BLaER1 (cell line): ENCODE data around the gene RPL28.

Source experiments
- H3K27ac ChIP-seq: shearing (Covaris generic); formaldehyde crosslinking; 2 replicates; pipeline ENCODE4 v1.8.1; 2022
- H3K27me3 ChIP-seq: shearing (Covaris generic); formaldehyde crosslinking; 2 replicates; pipeline ENCODE4 v1.8.1; 2022
- H3K36me3 ChIP-seq: shearing (Covaris generic); formaldehyde crosslinking; 2 replicates; pipeline ENCODE4 v1.8.1; 2022
- H3K4me1 ChIP-seq: shearing (Covaris generic); formaldehyde crosslinking; 2 replicates; pipeline ENCODE4 v1.8.1; 2022
- H3K4me2 ChIP-seq: shearing (Covaris generic); formaldehyde crosslinking; 2 replicates; pipeline ENCODE4 v1.8.1; 2022
- H3K4me3 ChIP-seq: shearing (Covaris generic); formaldehyde crosslinking; 2 replicates; pipeline ENCODE4 v1.8.1; 2022
- H3K9ac ChIP-seq: shearing (Covaris generic); formaldehyde crosslinking; 2 replicates; pipeline ENCODE4 v1.8.1; 2022
- H3K9me3 ChIP-seq: shearing (Covaris generic); formaldehyde crosslinking; 2 replicates; pipeline ENCODE4 v1.8.1; 2022
- H4K20me1 ChIP-seq: shearing (Covaris generic); formaldehyde crosslinking; 2 replicates; pipeline ENCODE4 v1.8.1; 2022
- Cebpa-rat ChIP-seq: shearing (Covaris generic); IDR thresholded peaks from 2 replicates; pipeline ENCODE4 v1.8.1; 2022

The RPL28 gene

GRCh38 chr19:55437410-55437809 is 51.7 kb downstream of the RPL28 start:
- Histone ChIP-seq H3K9ac (no peak overlapping the region), H4K20me1 (peaks cover 20% of the 10 kb centered on the region; the same call in 1 of the 2 replicates), H3K27me3 (peaks cover 70% of the 10 kb centered on the region), H3K36me3 (no peaks in the 10 kb centered on the region), H3K27ac (no peak overlapping the region), H3K4me2 (no peak overlapping the region), H3K9me3 (peaks cover 15% of the 10 kb centered on the region; the same call in 1 of the 2 replicates), H3K4me1 (peaks cover 13% of the 10 kb centered on the region; the same call in 1 of the 2 replicates), H3K4me3 (no peak overlapping the region)
- no peak for TF ChIP-seq Cebpa-rat

- no peak for TF ChIP-seq Cebpa-rat
- Histone ChIP-seq H3K36me3 (no peaks in the 10 kb centered on the region), H3K27ac (no peak overlapping the region), H3K27me3 (peaks cover 86% of the 10 kb centered on the region), H3K9me3 (0 out of 2 replicates have a peak, but pooled peaks cover 7% of the 10 kb centered on the region), H4K20me1 (peaks cover 20% of the 10 kb centered on the region; the same call in 1 of the 2 replicates), H3K4me2 (no peak overlapping the region), H3K9ac (no peak overlapping the region), H3K4me1 (peaks cover 13% of the 10 kb centered on the region; the same call in 1 of the 2 replicates), H3K4me3 (no peak overlapping the region)
These were observed 53.3 kb downstream of the RPL28 start for GRCh38 chr19:55439052-55439451.

- Histone ChIP-seq H3K4me2 (no peak overlapping the region), H3K4me3 (no peak overlapping the region)
These were observed 54.8 kb downstream of the RPL28 start for GRCh38 chr19:55440411-55441105.

GRCh38 chr19:55441319-55441691 is 55.6 kb downstream of the RPL28 start:
- H3K4me2 ChIP-seq: no peak overlapping the region
- H3K36me3 ChIP-seq: no peaks in the 10 kb centered on the region
- peaks cover 20% of the 10 kb centered on the region; the same call in 1 of the 2 replicates for H4K20me1 ChIP-seq
- peaks cover 96% of the 10 kb centered on the region for H3K27me3 ChIP-seq
- no peak overlapping the region for H3K27ac ChIP-seq
- H3K9ac ChIP-seq: no peak overlapping the region
- peaks cover 13% of the 10 kb centered on the region; the same call in 1 of the 2 replicates for H3K4me1 ChIP-seq
- 0 out of 2 replicates have a peak, but pooled peaks cover 7% of the 10 kb centered on the region for H3K9me3 ChIP-seq
- no peak for TF ChIP-seq Cebpa-rat
- no peak overlapping the region for H3K4me3 ChIP-seq

More at GRCh38 chr19:55440411-55441105, 54.8 kb downstream of the RPL28 start:
- H4K20me1 ChIP-seq: peaks cover 20% of the 10 kb centered on the region; the same call in 1 of the 2 replicates
- H3K36me3 ChIP-seq: no peaks in the 10 kb centered on the region
- H3K4me1 ChIP-seq: peaks cover 13% of the 10 kb centered on the region; the same call in 1 of the 2 replicates
- TF ChIP-seq Cebpa-rat: no peak
- H3K27me3 ChIP-seq: peaks cover 97% of the 10 kb centered on the region
- no peak overlapping the region for H3K27ac ChIP-seq
- no peak overlapping the region for H3K9ac ChIP-seq
- 0 out of 2 replicates have a peak, but pooled peaks cover 7% of the 10 kb centered on the region for H3K9me3 ChIP-seq

GRCh38 chr19:55441692-55442321 is 56.1 kb downstream of the RPL28 start:
- no peak overlapping the region for H3K4me2 ChIP-seq
- no peak overlapping the region for H3K27ac ChIP-seq
- H3K9me3 ChIP-seq: 0 out of 2 replicates have a peak, but pooled peaks cover 7% of the 10 kb centered on the region
- H3K27me3 ChIP-seq: peaks cover 96% of the 10 kb centered on the region
- H3K36me3 ChIP-seq: no peaks in the 10 kb centered on the region
- no peak for TF ChIP-seq Cebpa-rat
- peaks cover 20% of the 10 kb centered on the region; the same call in 1 of the 2 replicates for H4K20me1 ChIP-seq
- no peak overlapping the region for H3K4me3 ChIP-seq
- peaks cover 13% of the 10 kb centered on the region; the same call in 1 of the 2 replicates for H3K4me1 ChIP-seq
- no peak overlapping the region for H3K9ac ChIP-seq

GRCh38 chr19:55442372-55442961 is 56.7 kb downstream of the RPL28 start:
- H3K36me3 ChIP-seq: no peaks in the 10 kb centered on the region
- H3K4me3 ChIP-seq: no peak overlapping the region
- H3K27me3 ChIP-seq: peaks cover 96% of the 10 kb centered on the region
- TF ChIP-seq Cebpa-rat: no peak
- peaks cover 13% of the 10 kb centered on the region; the same call in 1 of the 2 replicates for H3K4me1 ChIP-seq
- H3K9ac ChIP-seq: no peak overlapping the region
- 0 out of 2 replicates have a peak, but pooled peaks cover 7% of the 10 kb centered on the region for H3K9me3 ChIP-seq
- H3K27ac ChIP-seq: no peak overlapping the region
- H3K4me2 ChIP-seq: no peak overlapping the region
- H4K20me1 ChIP-seq: peaks cover 20% of the 10 kb centered on the region; the same call in 1 of the 2 replicates

- no peak for TF ChIP-seq Cebpa-rat
- H4K20me1 ChIP-seq: peaks cover 20% of the 10 kb centered on the region; the same call in 1 of the 2 replicates
- no peak within 1 kb of the TSS for H3K4me3 ChIP-seq
- 0 out of 2 replicates have a peak, but pooled peaks cover 7% of the 10 kb centered on the region for H3K9me3 ChIP-seq
- H3K36me3 ChIP-seq: no peaks in the 10 kb centered on the region
- no peak within 1 kb of the TSS for H3K4me2 ChIP-seq
- no peak within 1 kb of the TSS for H3K9ac ChIP-seq
- H3K27me3 ChIP-seq: peaks cover 96% of the 10 kb centered on the region
- H3K27ac ChIP-seq: no peak within 1 kb of the TSS
- peaks cover 13% of the 10 kb centered on the region; the same call in 1 of the 2 replicates for H3K4me1 ChIP-seq
These were observed 57.5 kb downstream of the RPL28 start, which contains the start of gene SHISA7 for GRCh38 chr19:55443045-55443823. Gene SHISA7 (minus strand): TSS chr19:55443300. CDS start chr19:55442863, 437 bp downstream.

GRCh38 chr19:55443824-55444480 is 58.2 kb downstream of the RPL28 start:
- Histone ChIP-seq H3K36me3 (no peaks in the 10 kb centered on the region), H3K27ac (no peak overlapping the region), H4K20me1 (peaks cover 17% of the 10 kb centered on the region; the same call in 1 of the 2 replicates), H3K4me2 (no peak overlapping the region), H3K27me3 (peaks cover 89% of the 10 kb centered on the region), H3K4me3 (no peak overlapping the region), H3K9me3 (0 out of 2 replicates have a peak, but pooled peaks cover 7% of the 10 kb centered on the region), H3K4me1 (peaks cover 13% of the 10 kb centered on the region; the same call in 1 of the 2 replicates), H3K9ac (no peak overlapping the region)
- TF ChIP-seq Cebpa-rat: no peak
